ENCODE measurements around the gene ADARB2.
"Not testable (repeated sequence)": the region's sequence is repeated elsewhere in the genome, so short reads cannot be mapped to it uniquely, and the experiment has no call there.

ADARB2 gene

DNA sequence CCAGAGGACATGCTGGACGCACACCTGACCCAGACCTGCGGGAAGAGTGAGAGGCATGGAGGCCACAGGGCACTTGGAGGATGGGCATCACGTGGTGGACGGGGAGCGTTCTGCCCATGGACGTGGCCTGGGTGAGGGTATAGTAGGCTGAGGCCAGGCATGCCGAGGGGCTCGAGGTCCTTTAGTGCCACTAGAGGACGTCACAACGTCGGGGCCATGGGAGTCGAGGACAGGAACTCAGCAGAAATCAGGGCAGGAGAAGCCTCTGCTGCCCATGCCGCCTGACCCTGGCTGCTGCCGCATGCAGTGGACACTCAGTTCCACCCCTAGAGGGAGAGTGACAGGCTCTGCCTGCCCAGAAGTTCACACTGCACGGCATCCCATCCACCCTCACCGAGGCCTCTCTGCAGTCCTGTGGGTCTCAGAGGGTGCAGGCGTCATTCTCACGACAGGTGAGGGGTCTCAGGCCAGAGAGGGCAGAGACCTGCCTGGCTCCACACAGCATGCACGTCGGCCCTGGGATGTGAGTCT is 198.7 kb downstream of the ADARB2 start:
- no peak for DNase-seq

DNA sequence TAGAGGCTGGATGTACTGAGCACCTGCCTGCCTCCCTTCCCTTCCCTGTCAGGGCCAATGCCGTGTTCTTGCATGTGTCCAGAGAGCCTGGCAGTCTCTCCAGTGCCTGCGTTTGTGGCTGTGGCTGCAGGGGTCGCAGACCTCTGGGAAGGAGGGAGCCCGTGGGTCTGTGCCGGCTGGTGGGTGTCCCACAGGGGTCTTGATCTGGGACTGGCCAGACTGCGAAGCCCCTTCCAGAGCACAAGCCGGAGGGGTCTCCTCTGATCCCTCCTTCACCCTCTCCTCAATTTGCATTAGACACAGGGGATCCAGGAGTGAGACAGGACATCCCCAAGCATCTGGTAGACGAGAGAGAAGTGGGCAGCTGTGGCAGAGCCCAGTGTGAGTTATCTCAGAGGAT is 199.2 kb downstream of the ADARB2 start:
- no peak for DNase-seq

DNA sequence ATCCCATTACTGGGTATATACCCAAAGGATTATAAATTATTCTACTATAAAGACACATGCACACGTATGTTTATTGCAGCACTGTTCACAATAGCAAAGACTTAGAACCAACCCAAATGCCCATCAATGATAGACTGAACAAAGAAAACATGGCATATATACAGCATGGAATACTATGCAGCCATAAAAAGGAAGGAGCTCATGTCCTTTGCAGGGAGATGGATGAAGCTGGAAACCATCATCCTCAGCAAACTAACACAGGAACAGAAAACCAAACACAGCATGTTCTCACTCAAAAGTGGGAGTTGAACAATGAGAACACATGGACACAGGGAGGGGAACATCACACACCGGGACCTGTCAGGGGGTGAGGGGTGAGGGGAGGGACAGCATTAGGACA is 199.9 kb downstream of the ADARB2 start:
- DNase-seq, result not testable (repeated sequence)

DNA sequence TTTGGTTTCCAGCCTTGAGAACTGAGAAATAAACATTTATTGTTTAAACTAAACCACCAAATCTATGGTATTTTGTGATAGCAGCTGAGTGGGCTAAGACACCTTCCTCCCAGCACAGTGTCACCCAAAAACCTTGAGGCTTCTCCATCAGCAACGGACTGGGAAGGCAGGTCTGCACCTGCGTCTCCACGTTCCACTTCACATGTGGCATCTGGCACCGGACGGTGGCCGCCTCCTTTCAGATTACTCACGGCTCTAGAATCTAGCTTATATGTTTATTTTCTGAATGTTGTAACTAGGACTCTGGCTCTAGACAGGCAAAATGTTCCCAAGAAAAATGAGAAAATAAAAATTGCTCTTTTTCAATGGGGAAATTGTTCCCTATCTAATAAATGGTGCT is 201.0 kb downstream of the ADARB2 start:
- DNase-seq, result no peak

DNA sequence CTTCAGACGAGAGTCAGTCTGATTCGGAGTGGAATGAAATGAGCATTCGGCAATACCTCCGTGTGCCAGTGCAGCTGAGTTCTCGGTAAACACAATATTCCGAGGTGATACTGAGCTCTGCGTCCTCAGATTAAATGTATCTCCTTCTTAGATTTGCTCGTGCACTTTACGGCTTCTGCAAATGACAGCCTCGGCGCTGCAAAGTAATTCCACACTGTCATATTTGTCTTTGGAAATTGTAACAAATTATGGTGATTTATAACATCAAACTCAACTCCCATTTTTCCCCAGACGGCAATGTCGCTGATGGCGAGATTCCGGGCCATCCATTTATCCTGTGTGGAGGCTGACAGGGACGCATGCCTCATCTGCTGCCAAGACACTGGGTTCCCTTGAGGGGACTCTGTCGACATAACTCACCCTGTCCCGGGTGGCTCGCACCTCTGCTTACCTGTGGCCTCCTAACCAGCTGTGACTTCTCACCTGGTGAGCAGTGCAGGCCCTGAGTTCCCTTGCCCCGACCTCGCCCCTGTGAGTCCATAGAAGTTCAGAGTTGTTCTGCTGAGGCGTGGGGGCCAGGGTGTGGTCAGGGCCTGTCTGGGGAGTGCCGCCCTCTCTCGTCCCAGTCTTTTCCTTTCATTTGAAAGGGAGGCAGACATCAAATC is 201.9 kb downstream of the ADARB2 start:
- no peak for DNase-seq

DNA sequence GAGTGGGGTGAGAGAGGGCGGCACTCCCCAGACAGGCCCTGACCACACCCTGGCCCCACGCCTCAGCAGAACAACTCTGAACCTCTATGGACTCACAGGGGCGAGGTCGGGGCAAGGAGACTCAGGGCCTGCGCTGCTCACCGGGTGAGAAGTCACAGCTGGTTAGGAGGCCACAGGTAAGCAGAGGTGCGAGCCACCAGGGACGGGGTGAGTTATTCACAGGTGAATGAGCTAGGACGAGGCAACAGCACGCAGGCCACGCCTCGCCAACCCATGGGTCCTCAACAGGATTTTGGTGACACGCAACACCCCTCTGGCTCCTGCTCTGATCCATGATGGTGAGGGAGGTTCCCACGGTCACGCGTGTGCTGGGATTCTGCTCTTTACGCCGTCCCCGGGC is 202.5 kb downstream of the ADARB2 start:
- no peak for DNase-seq

DNA sequence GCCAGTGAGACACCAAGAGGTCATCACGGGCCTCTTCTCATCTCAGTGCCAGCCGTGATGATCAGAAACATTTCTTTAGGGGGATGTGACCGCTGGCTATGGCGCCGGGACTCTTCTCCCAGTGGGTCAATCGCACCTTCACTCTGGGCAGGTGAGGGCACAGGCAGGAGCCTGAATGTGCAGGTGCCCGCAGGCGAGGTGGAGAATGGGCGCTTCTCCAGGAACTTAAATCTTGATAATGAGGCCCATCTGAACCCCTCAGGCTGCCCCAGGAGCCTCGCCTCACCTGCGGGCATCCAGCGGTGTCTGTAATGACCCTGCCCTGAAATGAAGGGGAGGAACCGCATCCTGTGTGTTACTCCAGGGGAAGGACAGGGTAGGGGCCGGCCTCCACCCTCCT is 204.7 kb downstream of the ADARB2 start:
- no peak for DNase-seq

DNA sequence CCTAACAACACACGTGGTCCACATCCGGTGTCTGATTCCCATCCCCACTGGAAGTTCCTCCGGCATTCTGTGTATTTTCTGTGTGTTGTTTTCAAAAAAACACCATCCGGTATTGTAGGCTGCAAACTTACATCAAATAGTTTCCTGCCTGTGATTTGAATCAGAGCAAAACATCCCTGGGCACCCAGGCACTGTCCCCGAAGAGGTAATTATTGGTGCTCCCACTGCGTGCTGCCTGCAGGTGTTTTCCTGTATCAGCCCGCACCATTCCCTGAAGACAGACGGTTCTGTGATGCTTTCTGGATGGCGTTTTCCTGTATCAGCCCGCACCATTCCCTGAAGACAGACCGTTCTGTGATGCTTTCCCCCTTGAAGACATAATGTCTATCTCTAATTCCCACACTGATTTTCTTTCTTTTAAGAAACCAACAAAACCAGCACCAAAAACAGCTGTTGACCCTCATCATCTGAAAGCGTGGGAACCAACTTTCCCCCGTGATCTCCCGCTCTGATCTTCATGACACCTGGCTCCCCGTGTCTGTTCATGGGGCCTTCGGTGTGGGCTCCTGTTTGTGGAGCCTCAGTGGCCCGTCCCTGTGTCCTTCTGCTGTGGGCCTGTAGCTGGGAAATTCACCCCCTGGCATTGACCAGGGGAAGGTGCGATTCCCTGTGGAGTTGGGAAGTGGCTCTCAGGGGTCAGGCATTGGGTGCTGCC is 205.3 kb downstream of the ADARB2 start:
- no peak for DNase-seq

DNA sequence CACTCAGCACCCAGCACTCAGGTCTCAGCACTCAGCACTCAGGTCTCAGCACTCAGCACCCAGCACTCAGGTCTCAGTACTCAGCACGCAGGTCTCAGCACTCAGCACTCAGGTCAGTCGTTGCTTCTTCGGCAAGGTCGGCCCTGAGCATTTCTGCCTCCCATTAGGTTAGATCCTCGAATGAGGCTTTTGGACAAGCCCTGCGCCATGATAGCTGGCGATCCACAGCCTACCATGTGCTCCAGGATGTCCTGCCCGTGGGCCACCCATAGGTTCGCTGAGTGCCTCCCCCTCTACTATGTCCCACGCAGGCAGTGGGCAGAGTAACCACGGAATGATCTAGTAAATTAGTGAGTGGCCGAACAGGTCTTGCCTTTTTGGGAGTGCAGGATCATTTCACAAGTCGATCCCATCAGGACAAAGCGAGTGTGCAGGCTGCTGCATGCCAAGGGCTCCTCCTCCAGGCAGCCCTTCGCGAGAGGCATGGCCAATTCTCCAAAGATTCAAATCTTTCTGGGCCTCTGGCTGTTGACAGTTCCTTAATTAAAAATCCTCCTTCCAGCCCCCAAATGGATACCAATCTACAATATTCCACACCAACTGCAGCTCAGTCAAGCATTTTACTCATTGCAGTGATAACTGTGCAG is 206.3 kb downstream of the ADARB2 start:
- no peak for DNase-seq

DNA sequence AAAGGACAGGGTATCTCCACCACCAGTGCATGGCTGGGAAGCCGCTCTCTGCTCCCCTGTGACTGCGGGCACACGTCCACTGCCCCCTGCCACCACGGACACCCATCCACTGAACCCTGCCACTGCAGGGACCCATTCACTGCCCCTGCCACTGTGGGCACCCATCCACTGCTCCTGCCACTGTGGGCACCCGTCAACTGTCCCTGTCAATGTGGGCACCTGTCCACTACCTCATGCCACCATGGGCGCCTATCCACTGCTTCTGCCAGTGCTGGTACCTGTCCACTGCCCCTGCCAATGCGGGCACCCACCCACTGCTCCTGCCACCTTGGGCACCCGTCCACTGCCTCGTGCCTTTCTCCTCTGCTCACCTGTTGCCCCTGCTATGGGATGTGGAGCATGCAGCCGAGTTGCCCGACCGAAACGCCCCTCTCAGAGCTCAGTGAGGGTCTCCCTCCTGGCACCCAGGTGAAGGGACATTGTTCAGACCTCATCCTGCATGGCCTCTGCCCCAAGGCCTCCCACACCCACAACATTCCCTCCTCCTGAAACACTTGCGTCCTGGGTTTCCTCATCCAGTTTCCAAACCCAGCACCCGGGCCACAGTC is 207.4 kb downstream of the ADARB2 start:
- no peak for DNase-seq

DNA sequence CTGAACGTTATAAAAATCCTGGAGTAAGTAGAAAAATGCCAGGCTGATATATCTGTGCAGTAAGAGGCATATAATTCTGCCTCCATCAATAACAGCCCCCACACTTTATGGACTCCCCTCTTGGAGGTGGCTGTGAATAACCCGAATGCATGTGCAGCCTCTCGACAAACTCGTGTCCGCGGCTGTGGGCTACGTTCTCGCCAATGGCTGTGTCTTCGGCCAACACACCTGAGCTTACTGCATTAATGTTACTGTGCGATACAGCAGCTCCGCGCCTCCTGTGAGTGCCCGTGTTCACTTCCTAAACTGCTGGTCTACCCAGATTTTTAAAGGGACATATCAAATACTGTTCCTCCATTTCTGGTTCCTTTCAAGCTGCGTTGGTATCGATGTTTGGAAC is 209.4 kb downstream of the ADARB2 start:
- DNase-seq, result no peak

DNA sequence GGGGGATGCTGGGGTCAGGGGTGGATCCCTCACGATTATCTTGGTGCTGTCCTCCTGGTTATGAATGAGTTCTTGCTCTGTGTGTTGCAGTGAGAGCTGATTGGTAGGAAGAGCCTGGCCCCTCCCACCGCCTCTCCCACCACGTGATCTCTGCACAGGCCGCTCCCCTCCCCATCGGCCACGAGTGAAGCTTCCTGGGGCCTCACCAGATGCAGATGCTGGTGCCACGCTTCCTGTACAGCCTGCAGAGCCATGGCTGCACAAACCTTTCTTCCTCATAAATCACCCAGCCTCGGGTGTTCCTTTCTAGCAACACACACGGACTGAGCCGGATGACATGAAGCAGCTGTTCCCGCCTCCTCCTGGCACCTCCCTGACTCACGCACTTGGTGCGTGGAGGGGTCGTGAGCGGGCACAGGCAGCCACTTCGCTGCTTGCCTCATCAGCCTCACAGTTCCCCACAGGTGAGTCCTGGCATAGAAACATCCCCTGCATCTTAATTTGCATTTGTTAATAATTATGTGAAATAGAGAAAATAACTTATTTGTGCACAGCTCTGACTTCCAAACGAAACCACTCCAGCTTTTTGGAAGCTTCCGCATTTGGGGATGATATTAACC is 210.8 kb downstream of the ADARB2 start:
- DNase-seq, result no peak

DNA sequence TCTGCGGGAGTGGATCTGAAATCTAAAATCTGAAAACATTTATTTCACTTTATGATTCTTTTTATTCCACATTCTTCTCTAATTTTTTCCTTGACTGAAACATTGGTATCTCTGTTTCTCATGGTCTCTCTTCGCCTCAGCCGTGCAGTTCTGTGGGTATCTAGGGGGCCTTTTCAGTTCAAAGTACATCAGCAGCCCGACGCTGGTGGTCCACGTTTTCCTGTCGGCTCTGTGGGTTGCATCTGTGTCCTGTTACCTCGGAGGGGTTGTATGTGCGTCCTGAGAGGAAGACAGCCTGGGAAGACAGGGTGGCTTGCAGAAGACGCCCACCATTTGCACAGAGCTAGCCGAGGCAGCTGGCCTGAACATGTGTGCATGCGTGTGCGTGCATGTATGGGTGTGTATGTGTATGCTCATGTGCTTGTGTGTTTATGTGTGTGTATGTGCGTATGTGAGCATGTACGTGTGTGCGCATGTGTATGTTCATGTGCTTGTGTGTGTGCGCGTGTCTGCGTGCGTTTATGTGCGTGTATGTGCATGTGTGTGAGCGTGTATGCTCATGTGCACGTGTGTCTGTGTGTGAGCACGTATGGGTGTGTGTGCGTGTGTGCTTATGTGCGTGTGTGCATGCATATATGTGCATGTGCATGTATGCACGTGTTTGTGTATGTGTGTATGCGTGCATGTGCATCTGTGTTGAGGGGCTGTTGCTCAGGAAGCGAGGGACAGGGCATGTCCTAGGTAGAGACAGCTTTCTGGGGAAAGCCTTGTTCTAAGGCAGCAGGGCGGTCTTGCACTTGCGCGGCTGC is 211.8 kb downstream of the ADARB2 start:
- no peak for DNase-seq

DNA sequence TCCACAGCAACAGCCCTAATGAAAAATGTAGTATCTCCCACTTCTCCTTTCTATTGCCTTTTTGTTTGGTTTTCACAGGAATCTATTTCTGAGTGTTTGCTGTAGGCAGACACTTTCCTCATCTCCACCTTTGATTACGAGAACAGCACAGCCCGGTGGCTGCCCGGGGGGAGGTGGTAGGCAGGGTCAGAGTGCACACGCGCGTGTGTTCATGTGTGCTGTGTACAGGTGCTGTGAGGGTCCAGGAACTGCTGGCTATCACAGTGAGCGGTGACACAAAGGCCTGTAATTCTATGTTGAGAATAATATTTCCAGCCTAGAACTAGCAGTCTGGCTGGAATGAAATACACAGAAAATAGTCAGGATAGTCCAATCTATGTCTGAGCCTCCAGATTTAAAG is 212.8 kb downstream of the ADARB2 start:
- no peak for DNase-seq

DNA sequence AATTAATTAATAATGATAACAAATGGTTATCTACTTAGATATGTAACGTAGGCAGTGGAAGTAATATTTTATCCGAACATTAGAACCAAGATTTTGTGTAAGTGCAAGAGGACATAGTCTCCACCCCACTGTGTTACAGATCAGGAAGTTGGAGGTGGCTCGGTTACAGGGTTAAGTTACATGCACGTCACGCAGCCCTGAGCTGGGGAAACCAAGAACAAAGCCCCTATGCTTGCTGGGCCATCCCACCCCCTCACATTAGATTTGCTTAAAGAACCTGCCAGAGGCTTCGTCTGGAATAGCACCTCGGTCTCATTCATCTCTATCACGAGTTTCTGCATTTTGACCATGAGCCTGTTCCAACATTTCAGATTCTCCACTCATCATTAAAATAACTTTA is 214.1 kb downstream of the ADARB2 start:
- DNase-seq, result peak; percentile 16

DNA sequence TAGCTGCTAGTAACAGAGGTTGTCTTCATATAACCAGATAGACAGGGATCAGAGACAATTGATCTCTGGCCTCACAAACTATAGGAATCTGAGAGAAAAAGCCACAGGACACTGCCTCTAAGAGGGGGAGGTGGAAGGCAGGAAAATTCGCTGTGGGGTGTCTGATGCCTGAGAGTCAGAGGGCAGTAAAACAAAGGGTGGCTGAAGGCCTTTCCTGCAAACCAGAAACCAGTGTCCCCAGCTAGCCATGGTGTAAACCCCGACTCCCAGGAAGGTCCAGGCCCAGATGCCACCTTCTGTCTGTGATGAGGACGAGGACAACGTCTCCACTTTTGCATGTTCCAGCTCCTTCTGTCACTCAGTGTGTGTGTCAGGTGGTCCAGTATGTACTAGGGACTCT is 215.1 kb downstream of the ADARB2 start:
- DNase-seq, result no peak

DNA sequence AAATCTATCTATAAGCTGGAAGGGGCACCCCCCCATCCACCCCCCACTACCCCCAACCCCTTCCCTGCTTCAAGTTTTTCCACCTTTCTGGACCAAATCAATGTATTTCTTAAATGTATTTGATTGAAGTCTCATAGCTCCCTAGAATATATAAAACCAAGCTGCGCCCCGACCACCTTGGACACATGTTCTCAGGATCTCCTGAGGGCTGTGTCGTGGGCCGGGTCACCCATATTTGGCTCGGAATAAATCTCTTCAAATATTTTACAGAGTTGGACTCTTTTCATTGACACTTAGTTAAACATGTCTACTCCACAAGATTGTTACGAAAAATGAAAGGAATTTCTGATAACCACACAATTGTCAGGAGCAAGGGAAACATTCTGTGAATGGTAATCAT is 215.6 kb downstream of the ADARB2 start:
- DNase-seq, result no peak

DNA sequence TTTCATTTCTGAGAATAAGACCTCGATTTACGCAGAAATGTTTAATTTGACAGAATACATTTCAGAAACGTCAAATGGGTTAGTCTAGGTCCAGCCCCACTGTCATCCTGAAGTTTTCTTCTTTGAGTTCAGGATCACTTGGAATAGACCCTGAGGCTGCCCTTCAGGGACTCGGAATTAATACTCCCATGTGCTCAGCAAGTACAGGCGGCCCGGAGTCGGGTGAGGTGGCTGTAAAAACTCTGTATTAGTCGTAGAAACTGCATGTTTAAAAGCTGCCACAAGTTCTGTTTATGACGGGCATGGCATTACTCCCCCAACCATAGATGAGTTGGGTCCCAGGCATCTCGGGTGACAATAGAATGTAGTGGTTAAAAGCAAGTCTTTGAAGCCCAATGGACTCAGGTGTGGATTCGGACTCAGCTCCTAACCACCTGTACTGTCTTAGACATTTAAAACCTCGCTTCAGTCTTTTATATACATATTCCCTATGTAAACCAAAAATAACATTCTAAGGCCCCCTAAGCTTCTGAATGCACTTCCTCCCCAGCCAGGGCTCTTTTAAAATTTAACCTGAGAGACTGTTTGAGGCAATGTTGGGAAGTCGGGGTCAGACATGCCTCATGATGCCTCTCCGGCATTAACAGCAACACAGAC is 216.3 kb downstream of the ADARB2 start:
- DNase-seq, result no peak

DNA sequence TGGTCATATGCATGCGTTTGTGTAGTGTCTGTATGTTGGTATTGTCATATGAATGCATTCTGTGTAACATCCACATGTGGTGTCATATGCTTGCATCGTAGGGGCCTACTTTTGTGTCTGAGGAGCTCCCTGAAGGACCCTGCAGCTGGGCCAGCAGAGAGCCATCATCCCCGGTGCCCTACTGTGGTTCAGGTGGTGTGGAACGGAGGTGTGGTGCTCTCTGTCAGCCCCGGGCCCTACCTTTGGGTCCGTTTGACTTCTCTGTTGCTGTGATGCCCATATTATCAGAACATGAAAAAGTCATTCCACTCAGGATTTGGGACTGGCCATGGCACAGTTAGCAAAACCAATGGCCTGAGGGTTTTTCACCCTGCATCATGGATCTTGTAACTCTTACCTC is 217.9 kb downstream of the ADARB2 start:
- DNase-seq, result no peak

DNA sequence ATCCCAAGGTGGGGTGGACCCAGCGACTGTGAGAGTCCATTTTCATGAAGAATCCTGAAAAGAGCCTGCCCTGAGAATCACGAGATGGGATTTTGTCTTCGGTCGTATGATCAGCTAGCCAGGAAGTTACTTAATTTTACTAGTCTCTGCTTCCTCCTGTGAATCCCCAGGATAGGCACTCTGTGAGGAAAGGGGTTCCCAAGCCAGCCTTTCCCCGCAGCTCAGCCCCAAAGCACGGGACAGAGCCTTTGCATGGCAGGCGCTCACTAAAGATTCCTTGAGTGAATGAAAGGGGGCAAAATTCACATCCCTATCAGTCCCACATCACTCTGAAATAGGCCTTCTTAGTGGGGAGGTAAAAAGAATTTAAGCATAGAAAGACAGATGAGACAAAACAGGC is 219.6 kb downstream of the ADARB2 start:
- no peak for DNase-seq

DNA sequence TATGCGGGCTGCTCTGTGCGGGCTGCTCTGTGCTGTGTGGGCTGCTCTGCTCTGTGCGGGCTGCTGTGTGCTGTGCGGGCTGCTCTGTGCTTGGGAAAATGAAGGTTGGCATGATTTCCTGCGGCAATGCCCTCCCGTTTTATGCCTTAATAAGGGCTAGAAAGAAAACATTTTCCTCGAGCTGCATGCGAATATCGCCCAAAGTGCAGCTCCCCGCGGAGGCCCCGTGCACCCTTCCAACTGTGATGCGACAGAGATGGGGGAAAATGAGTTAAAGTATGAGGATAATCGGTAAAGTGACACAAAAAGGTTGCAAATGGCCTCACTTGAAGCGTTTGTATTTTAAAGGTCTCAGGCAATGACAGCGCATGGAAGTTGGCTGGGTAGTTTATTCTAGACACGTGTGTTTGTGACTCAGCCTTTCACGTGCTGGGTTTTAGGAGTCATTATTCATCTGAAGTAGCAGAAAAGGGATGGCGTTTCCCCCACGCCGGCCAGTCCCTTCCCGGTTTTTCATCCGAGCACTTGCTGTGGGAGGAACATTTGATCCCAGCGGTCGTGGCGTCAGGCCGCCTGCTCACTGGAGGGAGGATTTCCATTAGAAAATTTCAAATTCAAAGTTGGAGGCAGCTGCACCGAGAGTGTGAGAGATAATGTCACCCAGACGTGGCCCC is 220.7 kb downstream of the ADARB2 start:
- DNase-seq, result no peak
